ENCODE measurements around the gene KLHL29.

The KLHL29 gene

DNA sequence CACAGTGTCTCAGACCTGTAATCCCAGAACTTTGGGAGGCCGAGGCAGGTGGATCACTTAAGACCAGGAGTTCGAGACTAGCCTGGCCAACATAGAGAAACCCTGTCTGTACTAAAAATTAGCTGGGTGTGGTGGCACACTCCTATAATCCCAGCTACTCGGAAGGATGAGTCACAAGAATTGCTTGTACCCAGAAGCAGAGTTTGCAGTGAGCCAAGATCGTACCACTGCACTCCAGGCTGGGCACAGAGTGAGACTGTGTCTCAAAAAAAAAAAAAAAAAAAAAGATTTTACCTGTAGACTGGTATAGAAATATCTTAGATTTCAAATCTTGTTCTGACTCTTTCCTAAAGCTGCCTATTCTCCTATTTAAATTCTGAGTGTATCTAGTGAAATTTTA is 7.2 kb upstream of the KLHL29 start:
- Histone ChIP-seq H3K79me2 (ENCODE audit: insufficient read depth, low read length) (no peaks in the 10 kb centered on the region), H3K9ac (ENCODE audit: low read depth, low read length, poor library complexity, severe bottlenecking) (no peak overlapping the region), H3F3A (ENCODE audit: low read depth) (no peaks in the 10 kb centered on the region), H3K4me1 (ENCODE audit: insufficient read depth, low read length, poor library complexity, severe bottlenecking) (peaks cover 9% of the 10 kb centered on the region), H3K4me2 (ENCODE audit: low read depth, low read length, poor library complexity, severe bottlenecking) (no peak overlapping the region), H3K4me3 (ENCODE audit: low read length, poor library complexity, severe bottlenecking) (no peak overlapping the region), H3K36me3 (ENCODE audit: insufficient read depth, low read length) (no peaks in the 10 kb centered on the region), H3K9me2 (replicated peaks; ENCODE audit: low read depth, low read length) (no peaks in the 10 kb centered on the region), H3K9me3 (ENCODE audit: insufficient read depth, low read depth, low read length) (no peaks in the 10 kb centered on the region), H2AFZ (ENCODE audit: low read length) (no peak overlapping the region), H3K27me3 (ENCODE audit: insufficient read depth, low read length, poor library complexity, severe bottlenecking) (no peaks in the 10 kb centered on the region), H4K20me1 (ENCODE audit: insufficient read depth, low read length, poor library complexity, severe bottlenecking) (no peaks in the 10 kb centered on the region)
- TF ChIP-seq EZH2phosphoT487 (IDR thresholded peaks at IDR 0.05; ENCODE audit: borderline replicate concordance): no peak
- TF ChIP-seq, protein P1, sequence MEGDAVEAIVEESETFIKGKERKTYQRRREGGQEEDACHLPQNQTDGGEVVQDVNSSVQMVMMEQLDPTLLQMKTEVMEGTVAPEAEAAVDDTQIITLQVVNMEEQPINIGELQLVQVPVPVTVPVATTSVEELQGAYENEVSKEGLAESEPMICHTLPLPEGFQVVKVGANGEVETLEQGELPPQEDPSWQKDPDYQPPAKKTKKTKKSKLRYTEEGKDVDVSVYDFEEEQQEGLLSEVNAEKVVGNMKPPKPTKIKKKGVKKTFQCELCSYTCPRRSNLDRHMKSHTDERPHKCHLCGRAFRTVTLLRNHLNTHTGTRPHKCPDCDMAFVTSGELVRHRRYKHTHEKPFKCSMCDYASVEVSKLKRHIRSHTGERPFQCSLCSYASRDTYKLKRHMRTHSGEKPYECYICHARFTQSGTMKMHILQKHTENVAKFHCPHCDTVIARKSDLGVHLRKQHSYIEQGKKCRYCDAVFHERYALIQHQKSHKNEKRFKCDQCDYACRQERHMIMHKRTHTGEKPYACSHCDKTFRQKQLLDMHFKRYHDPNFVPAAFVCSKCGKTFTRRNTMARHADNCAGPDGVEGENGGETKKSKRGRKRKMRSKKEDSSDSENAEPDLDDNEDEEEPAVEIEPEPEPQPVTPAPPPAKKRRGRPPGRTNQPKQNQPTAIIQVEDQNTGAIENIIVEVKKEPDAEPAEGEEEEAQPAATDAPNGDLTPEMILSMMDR (conservative IDR thresholded peaks at IDR 0.05; ENCODE audit: low read length): no peak

DNA sequence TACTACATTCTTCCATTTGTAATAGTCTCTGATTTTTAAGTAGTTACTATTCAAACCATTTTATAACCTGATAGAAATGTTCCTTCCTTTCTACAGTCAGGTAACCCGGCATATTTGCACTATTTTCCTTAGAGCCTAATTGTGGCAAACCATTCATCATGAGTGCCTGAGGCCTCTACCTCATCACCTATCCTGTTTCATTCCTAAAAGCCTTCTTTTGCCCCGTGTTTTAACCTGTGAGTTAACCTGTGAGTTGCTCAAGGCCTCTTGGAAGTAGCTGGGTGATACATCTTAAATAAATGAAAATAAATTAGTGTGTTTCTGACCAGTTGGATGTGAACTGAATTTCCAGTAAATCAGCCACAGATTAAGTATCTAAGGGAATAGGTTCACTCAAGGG is 6.5 kb upstream of the KLHL29 start:
- Histone ChIP-seq H3K4me1 (ENCODE audit: insufficient read depth, low read length, poor library complexity, severe bottlenecking) (peaks cover 9% of the 10 kb centered on the region), H3K4me2 (ENCODE audit: low read depth, low read length, poor library complexity, severe bottlenecking) (no peak overlapping the region), H3K9me3 (ENCODE audit: insufficient read depth, low read depth, low read length) (no peaks in the 10 kb centered on the region)

DNA sequence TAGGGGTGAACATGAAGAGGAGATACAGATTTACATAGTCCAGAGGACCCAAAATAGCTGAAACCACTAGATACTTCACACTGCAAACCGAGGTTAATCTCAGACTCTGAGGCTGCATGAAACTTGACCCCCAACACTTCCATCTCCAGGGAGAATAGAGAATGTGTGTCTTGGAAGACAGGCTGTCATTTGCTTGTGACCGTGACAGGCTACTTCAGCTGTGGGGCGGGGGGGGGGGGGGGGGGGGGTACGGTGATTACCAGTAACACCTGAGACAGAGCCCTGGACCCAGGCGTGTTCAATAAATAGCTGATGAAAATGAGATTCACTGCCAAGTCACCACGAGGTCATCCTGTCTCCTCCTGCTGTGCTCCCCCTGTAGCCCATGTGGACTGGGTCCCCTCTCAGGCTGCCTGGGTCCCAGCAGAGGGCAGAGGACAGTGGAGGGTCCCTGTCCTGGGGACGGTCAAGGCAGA is 5.7 kb upstream of the KLHL29 start:
- H3K36me3 ChIP-seq (ENCODE audit: insufficient read depth, low read length): no peaks in the 10 kb centered on the region
- peaks cover 9% of the 10 kb centered on the region for H3K4me1 ChIP-seq (ENCODE audit: insufficient read depth, low read length, poor library complexity, severe bottlenecking)
- TF ChIP-seq, protein P1 (conservative IDR thresholded peaks at IDR 0.05; ENCODE audit: low read length): no peak
- no peak for TF ChIP-seq EZH2phosphoT487 (IDR thresholded peaks at IDR 0.05; ENCODE audit: borderline replicate concordance)
- no peaks in the 10 kb centered on the region for H3K9me3 ChIP-seq (ENCODE audit: insufficient read depth, low read depth, low read length)
- H3K27me3 ChIP-seq (ENCODE audit: insufficient read depth, low read length, poor library complexity, severe bottlenecking): no peaks in the 10 kb centered on the region
- H3K4me3 ChIP-seq (ENCODE audit: low read length, poor library complexity, severe bottlenecking): no peak overlapping the region
- H3K79me2 ChIP-seq (ENCODE audit: insufficient read depth, low read length): no peaks in the 10 kb centered on the region
- H2AFZ ChIP-seq (ENCODE audit: low read length): no peak overlapping the region
- H3F3A ChIP-seq (ENCODE audit: low read depth): no peaks in the 10 kb centered on the region
- H4K20me1 ChIP-seq (ENCODE audit: insufficient read depth, low read length, poor library complexity, severe bottlenecking): no peaks in the 10 kb centered on the region
- no peak overlapping the region for H3K9ac ChIP-seq (ENCODE audit: low read depth, low read length, poor library complexity, severe bottlenecking)
- H3K9me2 ChIP-seq (replicated peaks; ENCODE audit: low read depth, low read length): no peaks in the 10 kb centered on the region
- no peak overlapping the region for H3K4me2 ChIP-seq (ENCODE audit: low read depth, low read length, poor library complexity, severe bottlenecking)

More for the DNA sequence above, 6.5 kb upstream of the KLHL29 start:
- no peaks in the 10 kb centered on the region for H3F3A ChIP-seq (ENCODE audit: low read depth)
- no peak overlapping the region for H3K9ac ChIP-seq (ENCODE audit: low read depth, low read length, poor library complexity, severe bottlenecking)
- no peak overlapping the region for H2AFZ ChIP-seq (ENCODE audit: low read length)
- no peaks in the 10 kb centered on the region for H4K20me1 ChIP-seq (ENCODE audit: insufficient read depth, low read length, poor library complexity, severe bottlenecking)
- no peaks in the 10 kb centered on the region for H3K36me3 ChIP-seq (ENCODE audit: insufficient read depth, low read length)
- TF ChIP-seq, protein P1 (conservative IDR thresholded peaks at IDR 0.05; ENCODE audit: low read length): no peak
- no peak for TF ChIP-seq EZH2phosphoT487 (IDR thresholded peaks at IDR 0.05; ENCODE audit: borderline replicate concordance)
- H3K79me2 ChIP-seq (ENCODE audit: insufficient read depth, low read length): no peaks in the 10 kb centered on the region
- no peaks in the 10 kb centered on the region for H3K27me3 ChIP-seq (ENCODE audit: insufficient read depth, low read length, poor library complexity, severe bottlenecking)
- H3K4me3 ChIP-seq (ENCODE audit: low read length, poor library complexity, severe bottlenecking): no peak overlapping the region
- no peaks in the 10 kb centered on the region for H3K9me2 ChIP-seq (replicated peaks; ENCODE audit: low read depth, low read length)

Data from Loucy (cell line).